Suppressor macrophage treated with lipopolysaccharide for 1 hour (primary cell): ENCODE measurements around the gene ZNF345.
A peak's percentile ranks its signal among the peaks of the same experiment; 100 is the strongest.

Source experiments
- DNase-seq, 3 donors: peaks; one replicate each; pipeline ENCODE4 v3.0.0-alpha.2; 2020 to 2022

The ZNF345 gene

DNA sequence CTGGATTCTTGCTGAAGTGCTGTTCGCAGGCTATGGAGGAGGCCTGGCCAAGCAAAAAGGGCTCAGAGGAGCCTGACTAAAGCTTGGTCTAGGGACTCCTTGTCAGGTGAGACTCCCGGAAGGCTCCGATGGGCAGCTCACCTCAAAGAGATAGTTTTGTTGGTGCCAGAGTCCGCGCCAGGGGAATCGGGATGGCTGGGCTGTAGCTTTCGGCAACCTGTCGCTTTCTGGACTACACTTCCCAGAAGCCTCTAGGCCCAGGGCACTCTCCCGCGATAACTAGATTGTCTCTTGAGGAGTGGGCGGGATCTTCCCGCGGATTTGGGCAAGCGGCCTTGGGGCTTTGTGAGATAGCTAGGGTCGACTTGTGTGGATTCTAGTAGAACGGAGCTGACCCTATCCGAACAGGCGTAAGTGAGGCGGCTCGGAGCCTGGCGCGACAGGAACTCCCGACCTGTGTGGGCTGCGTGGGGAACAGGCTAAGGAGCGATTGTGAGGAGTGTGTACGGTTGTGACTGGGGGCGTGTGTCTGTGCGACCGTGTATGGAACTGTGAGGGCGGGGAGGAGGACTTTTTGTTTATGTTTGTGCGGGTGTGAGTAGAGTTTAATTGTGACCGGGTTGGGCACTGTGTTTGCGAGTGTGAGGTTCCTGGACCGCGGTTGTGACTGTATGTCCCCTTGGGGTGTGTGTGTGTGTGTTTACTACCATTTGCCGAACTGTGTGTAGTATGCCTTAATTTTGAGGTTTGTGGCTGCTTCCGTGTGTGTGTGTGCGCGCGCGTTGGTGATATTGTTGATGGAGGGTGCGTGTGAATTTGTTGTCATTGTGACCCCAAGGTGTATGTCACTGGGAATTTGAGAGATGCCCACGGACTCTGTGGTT, at the start of gene ZNF345:
Gene ZNF345, plus strand, starts transcription at position 318 of the 884 bp plus-strand sequence. CDS start 25,955 bp downstream, outside the sequence.
- peak; percentile 94 to 96 (median 96) for DNase-seq

DNA sequence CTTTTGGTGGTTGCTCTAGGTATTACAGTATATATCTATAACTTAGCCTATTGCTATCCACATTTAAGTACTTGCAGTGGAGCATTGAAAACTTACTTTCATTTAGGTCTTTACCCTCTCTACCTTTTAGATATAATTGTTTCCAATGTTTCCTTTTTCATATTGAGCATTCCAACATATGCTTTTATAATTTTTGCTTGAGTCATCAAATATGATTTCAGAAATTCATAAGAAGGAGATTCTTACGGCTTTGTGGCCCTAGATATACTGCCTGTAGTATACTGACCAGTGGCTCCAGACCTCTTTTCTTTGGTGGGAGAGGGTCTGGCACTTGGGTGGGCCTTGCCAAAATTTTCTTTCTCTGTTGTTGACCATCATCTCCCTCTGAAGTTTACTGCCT, 45.3 kb upstream of the ZNF345 start:
- no peak for DNase-seq

DNA sequence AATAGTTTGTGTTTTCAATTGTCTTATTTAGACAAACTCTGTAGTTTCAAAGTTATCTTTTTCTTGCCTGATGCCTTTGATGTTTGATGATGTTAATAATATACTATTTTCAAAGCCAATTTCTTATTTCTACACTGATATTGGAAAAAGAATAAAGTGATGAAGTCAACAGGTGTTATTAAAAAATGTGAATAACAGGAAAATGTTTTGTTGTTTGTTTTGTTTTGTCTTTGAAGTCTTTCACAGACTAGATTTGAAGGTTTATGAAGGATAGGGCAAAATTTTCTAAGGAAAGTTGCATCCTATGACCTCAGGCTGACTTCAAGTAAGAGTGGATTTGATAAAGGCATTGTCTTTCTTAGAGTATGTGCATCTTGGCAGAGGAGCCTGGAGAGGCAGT, 43.6 kb upstream of the ZNF345 start:
- DNase-seq = no peak

DNA sequence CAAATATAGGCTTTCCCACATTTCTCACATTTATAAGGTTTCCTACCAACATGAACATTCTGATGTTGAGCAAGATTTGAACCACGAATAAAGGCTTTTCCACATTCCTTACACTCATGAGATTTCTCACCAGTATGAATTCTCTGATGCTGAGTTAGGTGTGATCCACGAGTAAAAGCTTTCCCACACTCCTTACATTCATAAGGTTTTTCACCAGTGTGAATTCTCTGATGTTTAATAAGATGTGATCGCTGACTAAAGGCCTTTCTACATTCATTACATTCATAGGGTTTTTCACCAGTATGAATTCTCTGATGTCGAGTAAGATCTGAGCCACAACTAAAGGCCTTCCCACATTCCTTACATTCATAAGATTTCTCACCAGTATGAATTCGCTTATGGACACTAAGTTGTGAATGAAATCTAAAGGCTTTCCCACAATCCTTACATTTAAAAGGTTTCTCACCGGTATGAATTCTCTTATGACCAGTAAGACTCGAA, 31.5 kb upstream of the ZNF345 start:
- DNase-seq = no peak

DNA sequence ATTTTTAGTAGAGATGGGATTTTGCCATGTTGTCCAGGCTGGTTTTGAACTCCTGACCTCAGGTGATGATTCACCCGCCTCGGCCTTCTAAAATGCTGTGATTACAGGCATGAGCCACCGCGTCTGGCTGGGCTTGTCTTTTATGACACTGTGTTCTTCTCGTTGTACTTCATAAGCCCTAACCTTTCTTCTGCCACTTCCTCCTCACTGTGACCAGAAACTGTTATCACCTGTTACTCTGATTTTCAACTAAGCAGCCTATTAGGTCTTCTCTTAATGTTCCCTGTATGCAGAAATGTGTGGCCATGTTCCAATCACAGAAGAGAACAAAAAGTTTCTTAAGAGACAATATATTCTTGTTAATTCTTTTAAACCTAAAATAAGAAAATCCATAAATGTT, 28.9 kb upstream of the ZNF345 start:
- DNase-seq = no peak

DNA sequence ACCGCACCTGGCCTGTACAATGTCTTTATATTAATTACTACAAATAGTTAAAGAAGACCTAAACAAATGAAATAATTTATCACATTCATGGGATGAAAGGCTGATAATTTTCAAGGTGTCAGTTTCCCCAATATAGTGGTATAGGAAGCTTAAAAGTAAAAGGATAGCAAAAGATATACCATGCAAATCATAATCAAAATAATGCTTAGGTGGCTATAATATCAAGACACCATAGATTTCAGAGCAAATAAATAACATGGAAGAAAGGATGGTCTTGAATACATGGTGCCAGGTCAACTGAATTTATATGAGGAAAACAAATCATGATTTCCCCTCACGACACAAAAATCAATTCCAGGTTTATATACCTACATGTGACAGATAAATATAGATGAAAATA, 17.2 kb upstream of the ZNF345 start:
- no peak for DNase-seq

DNA sequence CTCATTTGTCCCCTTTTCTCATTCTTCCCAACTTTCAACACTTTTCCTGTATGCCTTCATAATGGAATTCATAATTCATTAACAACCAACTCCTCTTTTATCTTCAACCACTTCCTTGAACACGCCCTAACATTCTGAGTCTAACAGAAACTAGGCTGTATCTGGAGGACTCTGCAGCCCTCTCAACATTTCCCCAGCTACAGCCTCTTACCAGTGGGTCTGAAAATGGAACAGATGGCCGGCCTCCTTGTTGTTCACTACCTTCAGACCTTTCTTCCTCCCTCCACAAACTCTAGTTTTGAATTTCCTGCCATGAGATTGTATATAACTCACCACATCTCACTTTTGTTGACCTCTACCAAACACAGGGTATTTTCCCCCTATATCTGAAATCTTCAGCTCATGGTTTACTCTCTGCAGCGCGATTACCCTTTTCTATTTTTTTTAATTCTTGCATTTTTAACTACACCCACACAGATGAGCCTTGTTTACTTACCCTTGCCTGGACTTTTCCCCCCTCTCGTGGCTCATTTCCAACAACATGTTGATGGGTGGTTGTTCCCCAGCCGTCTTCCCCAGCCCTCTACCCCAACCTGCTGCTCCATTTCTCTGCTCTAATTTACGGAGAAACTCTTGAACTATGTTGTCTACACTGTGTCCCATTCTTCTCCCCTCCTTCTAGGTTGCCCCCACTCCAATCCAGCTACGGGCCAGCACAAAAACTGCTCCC, 13.3 kb upstream of the ZNF345 start:
- DNase-seq = no peak

DNA sequence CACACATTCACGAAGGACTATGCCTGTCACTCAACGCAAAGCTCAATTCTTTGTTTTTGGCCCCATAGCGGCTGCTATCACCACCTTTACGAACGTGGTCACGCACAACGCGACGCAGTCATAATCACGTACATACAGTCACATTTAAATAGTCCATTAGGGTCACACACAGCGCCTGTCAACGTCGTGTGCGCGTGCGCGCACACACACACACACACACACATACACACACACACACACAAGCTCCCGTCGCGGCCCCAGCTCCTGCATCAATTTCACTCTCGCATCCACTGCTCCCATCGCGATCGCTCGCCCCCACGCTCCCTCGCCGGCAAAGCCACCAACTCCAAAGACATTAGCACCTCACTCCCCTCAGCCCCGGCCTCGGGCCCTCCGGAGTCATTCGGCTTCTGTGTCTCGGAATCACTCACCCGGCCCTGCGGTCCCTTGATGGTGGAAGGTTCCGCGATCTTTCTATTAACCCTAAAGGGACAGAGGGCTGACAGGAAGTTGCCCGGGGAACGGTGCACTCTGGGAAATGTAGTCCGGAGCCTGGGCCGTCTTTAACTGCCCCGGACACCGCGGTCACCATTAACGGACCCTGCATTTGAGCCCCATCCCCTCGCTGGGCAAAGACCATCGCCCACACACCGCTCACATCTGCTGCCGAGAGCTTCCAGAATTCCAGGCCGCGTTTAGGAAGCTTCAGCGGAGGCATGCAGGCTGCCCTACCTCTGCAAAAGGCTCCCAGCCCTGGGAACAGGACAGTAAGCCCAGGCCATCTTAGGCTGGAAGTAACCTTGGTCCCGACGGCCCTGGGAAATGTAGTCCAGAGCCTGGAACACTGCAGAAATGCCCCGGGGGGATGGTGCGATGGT, 12.5 kb upstream of the ZNF345 start, which contains the start of gene ZNF790:
Gene ZNF790, minus strand, starts transcription at position 482 of the 878 bp plus-strand sequence. CDS start 12,768 bp downstream, outside the sequence.
- peak; percentile 90 to 92 (median 91) for DNase-seq

DNA sequence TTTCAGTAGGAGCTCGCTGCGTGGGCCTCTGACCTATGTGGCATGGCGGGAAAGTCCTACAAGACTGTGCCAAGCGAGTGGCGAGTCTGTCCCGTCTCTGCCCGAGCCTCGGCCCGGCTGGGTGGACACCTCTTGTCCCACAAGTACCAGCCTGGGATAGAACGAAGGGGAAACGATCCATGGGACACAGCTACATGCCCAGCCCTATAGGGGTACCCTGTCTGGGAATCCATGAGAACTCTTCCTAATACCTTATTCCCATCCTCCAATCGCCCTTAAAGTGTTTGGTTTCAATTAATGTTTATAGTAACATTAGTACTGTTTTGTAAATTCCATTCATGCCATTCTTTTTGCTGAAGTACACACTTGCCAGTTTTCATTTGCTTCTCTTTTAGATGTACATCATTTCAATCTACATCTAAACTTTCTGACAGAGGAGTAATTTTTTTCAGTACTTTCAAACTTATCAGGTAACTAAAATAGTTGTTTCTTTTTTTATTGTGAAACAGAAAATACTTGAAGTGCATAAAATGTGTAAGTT, 11.8 kb upstream of the ZNF345 start:
- no peak for DNase-seq

DNA sequence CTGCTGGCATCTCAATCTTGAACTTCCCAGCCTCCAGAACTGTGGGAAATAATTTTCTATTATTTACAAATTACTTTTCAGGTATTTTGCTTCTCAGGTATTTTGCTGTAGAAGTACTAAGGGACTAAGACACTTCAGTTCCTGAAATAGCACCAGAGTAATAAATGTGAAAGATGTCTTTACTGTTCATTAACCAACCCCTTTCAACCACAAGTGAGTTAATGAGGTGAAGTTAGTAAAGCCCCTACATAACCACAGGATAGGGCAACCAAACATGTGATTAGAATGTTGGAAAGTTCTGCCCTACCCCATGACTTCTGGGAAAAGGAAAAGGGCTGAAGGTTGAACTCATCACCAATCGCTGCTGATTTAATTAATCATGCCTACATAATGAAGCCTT, 2.7 kb upstream of the ZNF345 start:
- DNase-seq = no peak

DNA sequence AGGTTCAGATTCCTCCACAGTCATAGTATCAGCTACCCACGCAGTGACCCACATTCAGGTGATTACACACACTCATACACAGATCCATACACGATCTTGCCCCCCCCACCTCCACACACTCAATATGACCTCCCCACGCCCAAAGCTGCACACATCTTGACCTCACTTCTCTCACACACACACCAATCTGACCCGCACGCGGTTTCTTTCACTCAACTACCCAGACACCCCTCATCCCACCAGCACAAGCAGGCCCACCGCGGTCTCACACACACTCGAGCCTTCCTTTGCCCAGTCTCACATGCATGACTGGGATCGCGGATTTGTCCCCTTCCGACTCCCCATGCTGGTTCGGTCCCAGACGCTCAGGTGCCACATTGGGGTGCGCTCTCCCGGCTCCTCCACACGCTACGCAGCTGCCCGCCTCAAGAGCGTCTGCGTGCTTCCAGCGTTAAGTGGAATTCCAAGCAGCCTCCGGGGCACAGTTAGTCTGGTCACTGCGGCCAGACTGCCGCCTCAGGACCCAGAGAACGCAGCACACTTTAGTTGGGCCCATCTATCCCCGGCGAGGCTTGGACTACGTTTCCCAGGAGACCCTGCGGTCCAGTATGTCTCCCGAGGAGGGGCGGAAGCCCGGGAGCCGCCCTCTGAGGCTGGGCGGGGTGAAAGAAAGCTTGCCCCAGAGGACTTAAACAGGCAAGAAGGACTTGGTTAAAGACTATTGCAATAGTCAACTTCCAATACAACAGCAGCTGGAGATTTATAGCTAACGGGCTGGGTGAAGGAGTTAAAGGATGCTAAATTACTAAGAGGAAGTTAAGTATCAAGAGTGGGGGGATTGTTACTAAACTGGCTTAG, 746 bp upstream of the ZNF345 start:
- peak; percentile 92 to 95 (median 93) for DNase-seq

DNA sequence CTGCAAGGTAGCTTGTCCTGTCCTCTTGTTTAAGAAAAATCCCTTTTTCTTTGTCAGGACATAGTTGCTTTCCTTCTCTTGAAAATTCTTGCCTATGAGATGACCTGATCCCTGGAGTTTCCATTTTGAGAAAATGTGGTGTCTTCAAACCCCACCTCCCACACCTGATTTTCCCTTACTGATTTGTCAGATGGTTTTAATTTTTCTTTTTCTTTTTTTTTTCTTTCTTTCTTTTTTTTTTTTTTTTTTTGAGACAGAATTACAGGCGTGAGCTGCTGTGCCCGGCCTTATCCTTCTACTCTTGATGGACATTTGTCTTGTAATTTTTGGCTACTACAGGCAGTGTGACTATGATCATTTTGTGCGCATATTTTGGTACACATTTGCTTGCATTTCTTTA, 1.2 kb downstream of the ZNF345 start:
- DNase-seq = no peak

DNA sequence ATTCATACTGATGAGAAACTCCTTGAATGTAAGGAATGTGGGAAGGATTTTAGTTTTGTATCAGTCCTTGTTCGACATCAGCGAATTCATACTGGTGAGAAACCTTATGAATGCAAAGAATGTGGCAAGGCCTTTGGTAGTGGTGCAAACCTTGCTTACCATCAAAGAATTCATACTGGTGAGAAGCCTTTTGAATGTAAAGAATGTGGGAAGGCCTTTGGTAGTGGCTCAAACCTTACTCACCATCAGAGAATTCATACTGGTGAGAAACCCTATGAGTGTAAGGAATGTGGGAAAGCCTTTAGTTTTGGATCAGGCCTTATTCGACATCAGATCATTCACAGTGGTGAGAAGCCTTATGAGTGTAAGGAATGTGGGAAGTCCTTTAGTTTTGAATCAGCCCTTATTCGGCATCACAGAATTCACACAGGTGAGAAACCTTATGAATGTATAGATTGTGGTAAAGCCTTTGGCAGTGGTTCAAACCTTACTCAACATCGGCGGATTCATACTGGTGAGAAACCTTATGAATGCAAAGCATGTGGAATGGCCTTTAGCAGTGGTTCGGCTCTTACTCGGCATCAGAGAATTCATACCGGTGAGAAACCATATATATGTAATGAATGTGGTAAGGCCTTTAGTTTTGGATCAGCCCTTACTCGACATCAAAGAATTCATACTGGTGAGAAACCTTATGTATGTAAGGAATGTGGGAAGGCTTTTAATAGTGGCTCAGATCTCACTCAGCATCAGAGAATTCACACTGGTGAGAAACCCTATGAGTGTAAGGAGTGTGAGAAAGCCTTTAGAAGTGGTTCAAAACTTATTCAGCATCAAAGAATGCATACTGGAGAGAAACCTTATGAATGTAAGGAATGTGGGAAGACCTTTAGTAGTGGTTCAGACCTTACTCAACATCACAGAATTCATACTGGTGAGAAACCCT, 26.6 kb downstream of the ZNF345 start:
- no peak for DNase-seq

DNA sequence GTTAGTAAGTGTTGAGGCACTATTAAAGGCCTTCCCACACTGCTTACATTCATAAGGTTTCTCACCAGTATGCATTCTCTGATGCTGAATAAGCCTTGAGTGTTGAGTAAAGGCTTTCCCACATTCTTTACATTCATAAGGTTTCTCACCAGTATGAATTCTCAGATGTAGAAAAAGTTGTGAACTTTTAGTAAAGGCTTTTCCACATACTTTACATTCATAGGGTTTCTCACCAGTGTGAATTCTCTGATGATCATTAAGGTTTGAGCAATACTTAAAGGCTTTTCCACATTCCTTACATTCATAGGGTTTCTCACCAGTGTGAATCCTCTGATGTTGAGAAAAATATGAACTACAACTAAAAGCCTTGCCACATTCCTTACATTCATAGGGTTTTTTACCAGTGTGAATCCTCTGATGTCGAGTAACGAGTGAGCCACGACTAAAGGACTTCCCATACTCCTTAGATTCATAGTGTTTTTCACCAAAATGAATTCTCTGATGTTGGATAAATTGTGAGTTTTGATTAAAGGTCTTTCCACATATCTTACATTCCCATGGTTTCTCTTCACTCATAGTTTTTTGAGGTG, 41.2 kb downstream of the ZNF345 start:
- DNase-seq = no peak

DNA sequence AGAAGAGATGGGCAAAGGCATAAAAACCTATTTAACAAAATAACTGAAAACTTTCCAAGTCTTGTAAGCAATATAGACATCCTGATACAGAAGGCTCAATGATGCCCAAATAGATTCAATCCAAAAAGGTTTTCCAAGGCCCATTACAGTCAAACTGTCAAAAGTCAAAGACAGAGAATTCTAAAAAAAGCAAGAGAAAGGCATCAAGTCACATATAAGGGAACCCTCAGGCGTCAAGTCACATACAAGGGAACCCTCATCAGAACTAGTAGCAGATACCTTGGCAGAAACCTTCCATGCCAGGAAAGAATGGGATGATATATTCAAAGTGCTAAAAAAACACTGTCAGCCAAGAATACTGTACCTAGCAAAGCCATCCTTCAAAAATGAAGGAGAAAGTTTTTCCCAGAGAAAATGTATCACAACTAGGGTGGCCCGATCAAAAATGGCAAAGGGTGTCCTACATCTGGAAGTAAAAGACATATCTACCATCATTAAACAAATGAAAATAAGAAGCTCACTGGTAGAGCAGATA, 44.2 kb downstream of the ZNF345 start:
- no peak for DNase-seq

DNA sequence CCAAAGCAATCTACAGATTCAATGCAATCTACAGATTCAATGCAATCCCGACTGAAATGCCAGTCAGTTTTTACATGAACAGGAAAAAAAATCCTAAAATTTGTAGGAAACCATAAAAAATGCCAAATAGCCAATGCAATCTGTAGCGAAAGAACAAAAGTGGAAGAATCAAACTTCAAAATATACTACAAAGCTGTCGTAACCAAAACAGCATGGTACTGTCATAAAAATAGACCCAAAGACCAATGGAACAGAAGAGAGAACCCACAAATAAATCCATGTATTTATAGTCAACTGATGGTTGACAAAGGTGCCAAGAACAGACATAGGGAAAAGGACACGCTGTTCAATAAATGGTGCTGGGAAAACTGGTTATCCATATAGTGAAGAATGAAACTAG, 47.7 kb downstream of the ZNF345 start:
- no peak for DNase-seq

DNA sequence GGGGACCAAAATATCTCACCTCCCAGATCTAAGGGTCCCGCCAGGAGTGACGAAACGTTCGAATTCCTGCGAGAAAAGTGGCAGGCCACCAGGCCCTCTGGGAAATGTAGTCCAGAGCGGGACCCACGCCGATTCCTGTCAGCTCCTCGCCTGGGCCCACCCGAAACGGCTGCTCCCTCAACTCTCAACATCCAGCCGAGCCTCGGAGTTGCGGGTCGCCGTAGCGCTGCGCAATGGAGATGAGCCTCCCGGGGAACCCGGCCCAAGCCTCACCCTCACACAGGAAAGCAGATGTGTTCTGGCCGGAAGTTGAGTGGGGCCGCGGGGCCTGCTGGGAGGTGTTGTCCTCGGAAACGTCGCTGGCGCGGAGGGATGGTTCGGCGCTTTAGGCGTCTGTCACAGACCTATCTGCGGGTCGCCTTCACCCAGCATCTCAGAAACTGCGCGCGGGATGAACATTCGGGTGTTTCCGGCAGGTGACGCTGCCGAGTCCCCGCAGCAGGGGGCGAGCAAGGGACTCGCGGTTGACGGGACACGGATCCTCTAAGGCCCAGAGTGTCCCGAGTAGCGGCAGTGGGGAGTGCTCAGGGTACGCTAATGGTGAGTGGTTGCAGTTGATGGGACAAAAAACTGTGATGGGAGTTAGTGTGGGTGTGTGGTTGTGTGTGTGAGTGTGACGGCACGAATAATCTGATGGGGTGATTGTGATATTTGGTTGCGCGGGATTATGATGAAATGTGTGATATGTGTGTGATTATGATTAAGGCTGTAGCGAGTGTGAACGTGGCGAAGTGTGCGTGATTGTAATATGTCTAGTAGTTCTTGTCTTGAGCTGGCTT, 65.5 kb downstream of the ZNF345 start, which contains the start of the genes ZNF568 and ZNF829:
Gene ZNF568, plus strand, starts transcription at position 341 of the 839 bp plus-strand sequence. CDS start 6,439 bp downstream, outside the sequence.
Gene ZNF829, minus strand, starts transcription at position 300 of the 839 bp plus-strand sequence. CDS start 1,124 bp downstream, outside the sequence.
- DNase-seq = peak; percentile 81 to 92 (median 85)

DNA sequence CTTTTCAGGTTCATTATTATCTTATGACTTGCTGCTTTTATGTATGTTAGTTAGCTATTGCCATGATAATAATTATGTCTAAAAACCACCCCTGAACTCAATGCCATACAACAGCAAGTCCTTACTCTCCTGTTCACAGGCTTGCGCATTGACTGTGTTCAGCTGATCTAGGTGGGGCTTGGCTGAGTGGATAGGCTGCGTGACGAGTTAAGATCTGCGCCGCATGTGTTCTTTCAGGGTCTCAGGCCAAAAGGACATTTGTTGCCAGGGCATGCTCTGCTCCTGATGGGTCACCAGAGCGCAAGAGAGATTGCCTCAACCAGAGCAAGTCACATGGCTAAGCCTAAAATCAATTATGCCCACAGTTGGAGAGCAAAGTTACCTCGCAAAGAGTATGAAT, 66.3 kb downstream of the ZNF345 start:
- DNase-seq = no peak
